Fibroblast of villous mesenchyme (primary cell): Measurements from ENCODE around the gene RDH5. TPM values are rescaled to one million over a fixed set of nuclear protein-coding genes. Genes with fewer than 3 reads are reported as not detected.

Experiments
- DNase-seq: peaks from one replicate; pipeline ENCODE4 v3.0.0-alpha.2; 2010; ENCODE audit warnings: low read depth
- H3K4me3 ChIP-seq: 2 replicates; pipeline ENCODE4 v1.5.1; 2011; ENCODE audit warnings: low read depth, mild to moderate bottlenecking, low read length
- CTCF ChIP-seq: IDR thresholded peaks from 2 replicates; pipeline ENCODE4 v1.5.1; 2012; ENCODE audit warnings: low read depth, mild to moderate bottlenecking, low read length; ENCODE audit not compliant: insufficient read depth
- total RNA-seq: library from RNA; depleted of rRNA; stranded (reverse); fragments of >200 nt; gene quantifications from 2 replicates; pipeline ENCODE4 v1.2.3, GENCODE V29; 2012

Gene RDH5
- total RNA-seq, 1 donor = 6.0 TPM

- no peak for DNase-seq
- TF ChIP-seq CTCF = no peak
- no peak overlapping the region for H3K4me3 ChIP-seq
Measured at GRCh38 chr12:55694651-55695050, 25.5 kb upstream of the RDH5 start.

- H3K4me3 ChIP-seq = no peak overlapping the region
- no peak for TF ChIP-seq CTCF
- DNase-seq = no peak
Measured at GRCh38 chr12:55695349-55695748, 24.8 kb upstream of the RDH5 start.

GRCh38 chr12:55696141-55696540 is 24.1 kb upstream of the RDH5 start:
- DNase-seq = no peak

GRCh38 chr12:55696796-55697462 is 23.3 kb upstream of the RDH5 start:
- H3K4me3 ChIP-seq = no peak overlapping the region
- no peak for TF ChIP-seq CTCF
- DNase-seq = no peak

More at GRCh38 chr12:55696141-55696540, 24.1 kb upstream of the RDH5 start:
- no peak overlapping the region for H3K4me3 ChIP-seq
- no peak for TF ChIP-seq CTCF

GRCh38 chr12:55697686-55698085 is 22.5 kb upstream of the RDH5 start:
- H3K4me3 ChIP-seq = no peak overlapping the region
- TF ChIP-seq CTCF = no peak
- DNase-seq = no peak

- no peak for TF ChIP-seq CTCF
- no peak for DNase-seq
- H3K4me3 ChIP-seq = no peak overlapping the region
Measured at GRCh38 chr12:55698241-55698955, 21.8 kb upstream of the RDH5 start.

- DNase-seq = no peak
- no peak overlapping the region for H3K4me3 ChIP-seq
- no peak for TF ChIP-seq CTCF
Measured at GRCh38 chr12:55698965-55699364, 21.2 kb upstream of the RDH5 start.
